GM12878 (cell line): ENCODE data around the gene LRRC47. TPM values are rescaled to one million over a fixed set of nuclear protein-coding genes. Genes with fewer than 3 reads are reported as not detected.

Experiments used
- ATAC-seq: fragments of 200-7000 bp; cut with Tn5 transposase; 3 replicates; pipeline ENCODE4 v1.9.1; 2020; ENCODE audit warnings: mild to moderate bottlenecking, moderate library complexity
- BruUV-seq: library from RNA; stranded (reverse); fragments of 400-500 nt; replicated peaks from 2 replicates; lab custom pipeline; 2021; lab: Mats Ljungman, UMichigan
- CTCF ChIA-PET: fragments of 300-600 bp; sonication (Branson Sonifier 250); formaldehyde crosslinking; extraction: SDS; loops from one replicate; lab custom pipeline; 2021; ENCODE audit warnings: inconsistent platforms; lab: Yijun Ruan, JAX
- POLR2A ChIA-PET: fragments of 350-600 bp; formaldehyde crosslinking; extraction: SDS; loops from one replicate; lab custom pipeline; 2021; ENCODE audit warnings: inconsistent platforms; lab: Charles Lee
- RAD21 ChIA-PET: fragments of 300-600 bp; sonication (Branson Sonifier 250); formaldehyde crosslinking; loops from one replicate; lab custom pipeline; 2023; ENCODE audit warnings: antibody characterized with exemption; ENCODE audit not compliant: unreplicated experiment; lab: Charles Lee
- SMC1A ChIA-PET: fragments of 300-600 bp; sonication (Branson Sonifier 250); formaldehyde crosslinking; loops from one replicate; lab custom pipeline; 2023; ENCODE audit not compliant: unreplicated experiment, uncharacterized antibody; lab: Charles Lee
- DNase-seq: peaks from one replicate; pipeline ENCODE4 v3.0.0-alpha.2; 2011; ENCODE audit warnings: low read depth, low spot score
- FAIRE-seq: peaks from 3 replicates; lab custom pipeline; 2011; peaks lifted over from hg19 to GRCh38; lab: Jason Lieb, UNC
- H2AFZ ChIP-seq: 2 replicates; pipeline ENCODE4 v1.6.0; 2011; ENCODE audit warnings: low read depth, low read length, control low read depth; ENCODE audit not compliant: control insufficient read depth
- H3K27ac ChIP-seq: 2 replicates; pipeline ENCODE4 v1.5.1; 2011; ENCODE audit warnings: control low read depth; ENCODE audit not compliant: control insufficient read depth, insufficient read depth
- H3K27me3 ChIP-seq, 2 experiments: replicated peaks in 1 of 2; 2 replicates each; pipeline versions ENCODE4 v1.6.0 to v1.6.1; 2011; ENCODE audit warnings: low read length in 1 of 2; ENCODE audit not compliant: control insufficient read depth in 2 of 2, insufficient read depth in 2 of 2
- H3K36me3 ChIP-seq, 2 experiments: 2 replicates each; pipeline ENCODE4 v1.5.1; 2011; ENCODE audit warnings: low read length in 1 of 2; ENCODE audit not compliant: control insufficient read depth in 2 of 2, insufficient read depth in 2 of 2
- H3K4me1 ChIP-seq: 2 replicates; pipeline ENCODE4 v1.6.1; 2011; ENCODE audit warnings: mild to moderate bottlenecking, low read length, moderate library complexity, mixed read lengths; ENCODE audit not compliant: control insufficient read depth, insufficient read depth
- H3K4me2 ChIP-seq: 2 replicates; pipeline ENCODE4 v1.6.0; 2011; ENCODE audit warnings: control low read depth; ENCODE audit not compliant: control insufficient read depth, insufficient read depth
- H3K4me3 ChIP-seq: fragments of 200-600 bp; sonication (generic); 2 replicates; pipeline ENCODE4 v1.5.1; 2016
- H3K79me2 ChIP-seq: 2 replicates; pipeline ENCODE4 v1.6.0; 2011; ENCODE audit warnings: low read length; ENCODE audit not compliant: control insufficient read depth, insufficient read depth
- H3K9ac ChIP-seq: 2 replicates; pipeline ENCODE4 v1.8.0; 2011; ENCODE audit warnings: low read length, control low read depth, mixed read lengths; ENCODE audit not compliant: control insufficient read depth, insufficient read depth
- H3K9me3 ChIP-seq: replicated peaks from 3 replicates; pipeline ENCODE4 v1.5.1; 2011; ENCODE audit warnings: mild to moderate bottlenecking, low read length; ENCODE audit not compliant: control insufficient read depth, insufficient read depth
- H4K20me1 ChIP-seq: 2 replicates; pipeline ENCODE4 v1.6.0; 2011; ENCODE audit not compliant: control insufficient read depth, insufficient read depth
- CBX3 ChIP-seq: fragments of 200-600 bp; sonication (generic); IDR thresholded peaks from 2 replicates; pipeline ENCODE4 v1.6.1; 2016; ENCODE audit warnings: low read depth, borderline replicate concordance
- CTCF ChIP-seq, 3 experiments: IDR thresholded peaks in 2 of 3; conservative IDR thresholded peaks in 1 of 3; 2 replicates each; pipeline ENCODE4 v1.5.1; 2011; ENCODE audit warnings: low read depth in 3 of 3, low read length in 3 of 3, mild to moderate bottlenecking in 3 of 3, control low read depth in 2 of 3, moderate library complexity in 2 of 3, inconsistent platforms in 1 of 3, mixed read lengths in 1 of 3; ENCODE audit not compliant: control insufficient read depth in 2 of 3, insufficient read depth in 1 of 3; ENCODE audit errors: extremely low read depth in 1 of 3
- E4F1 ChIP-seq: fragments of 450-650 bp; IDR thresholded peaks from 2 replicates; pipeline ENCODE4 v1.6.1; 2018; ENCODE audit warnings: borderline replicate concordance, mild to moderate bottlenecking; ENCODE audit not compliant: partially characterized antibody
- IKZF2 ChIP-seq, 2 experiments: fragments of 450-650 bp; IDR thresholded peaks; 2 replicates each; pipeline ENCODE4 v1.6.1; 2017; ENCODE audit warnings: mild to moderate bottlenecking in 2 of 2, moderate library complexity in 2 of 2
- POLR2AphosphoS2 ChIP-seq: IDR thresholded peaks from 2 replicates; pipeline ENCODE4 v1.6.1; 2011; ENCODE audit warnings: low read depth, mild to moderate bottlenecking, low read length, improper control_type of control experiment, moderate library complexity
- POU2F2 ChIP-seq: IDR thresholded peaks from 3 replicates; pipeline ENCODE4 v1.6.1; 2011; ENCODE audit warnings: low read depth, mild to moderate bottlenecking, low read length, borderline replicate concordance
- PRDM15 ChIP-seq: fragments of 450-650 bp; formaldehyde crosslinking; IDR thresholded peaks from 2 replicates; pipeline ENCODE4 v1.4.0; 2020; ENCODE audit warnings: mild to moderate bottlenecking, moderate library complexity
- WGBS: methylation state at CpG from one replicate; pipeline ENCODE4 v1.1.6; 2016; ENCODE audit warnings: low lambda C conversion rate; ENCODE audit not compliant: insufficient replicate concordance, insufficient coverage; ENCODE audit errors: missing lambda C conversion rate; 5-methylcytosine and 5-hydroxymethylcytosine counted together
- in situ Hi-C: fragments of 300-500 bp; cut with MboI; formaldehyde crosslinking; loops from 9 replicates; pipeline ENCODE4 v1.14.3; 2018; ENCODE audit warnings: mixed read lengths
- intact Hi-C: fragments of 100-400 bp; cut with micrococcal nuclease; formaldehyde crosslinking; loops from one replicate; pipeline ENCODE4 v1.14.2; 2022; ENCODE audit not compliant: unreplicated experiment
- polyA plus RNA-seq, 11 experiments: library from polyadenylated mRNA; depleted of rRNA in 4 of 11; unstranded in 6 of 11; stranded (reverse) in 5 of 11; fragments of >200 nt; fragmentation: Nextera tagmentation in 4 of 11; fragmentation: Illumina TruSeq in 1 of 11; extraction: Ambion mirVana in 4 of 11; extraction: Trizol in 1 of 11; gene quantifications; 1 replicate in 1 of 11; 2 replicates in 10 of 11; pipeline versions ENCODE4 v1.2.1 to v1.2.3, GENCODE V29; 2011 to 2016; ENCODE audit warnings: inconsistent platforms in 2 of 11, missing spikeins in 2 of 11, low read depth in 1 of 11
- total RNA-seq, 4 experiments: library from RNA; depleted of rRNA in 3 of 4; stranded (reverse); fragments of >200 nt in 3 of 4; fragmentation: Illumina TruSeq in 1 of 4; extraction: Trizol in 1 of 4; gene quantifications; 2 replicates each; pipeline versions ENCODE4 v1.2.1 to v1.2.3, GENCODE V29; 2013 to 2021

LRRC47 gene
- total and polyA plus RNA-seq, 10 of the 15 experiments (the other 5 are each of a cell fraction or from before 2014, with no cell fraction given) = 2.5 to 34.6 (median 18.2) TPM

- WGBS = 23% methylated on average over 20 of the region's 20 CpGs
These were observed 42.4 kb downstream of the LRRC47 start for GRCh38 chr1:3753656-3754454.

More at GRCh38 chr1:3753656-3754454, 42.4 kb downstream of the LRRC47 start:
- ChIA-PET CTCF (no interaction called here), POLR2A (no interaction called here), SMC1A (interaction anchor here (0.5 kb wide), 1 partner anchor 180 kb away, joined by 4 read pairs; no protein-coding TSS in a partner anchor), RAD21 (interaction anchor here (1.0 kb wide), 1 partner anchor 104 kb away, joined by 3 read pairs; the partner anchor contains the start of gene WRAP73)
- Histone ChIP-seq H2AFZ (no peak overlapping the region), H3K4me3 (no peak overlapping the region), H3K9ac (no peak overlapping the region), H3K27ac (no peak overlapping the region), H3K27me3 (peaks cover 0 to 4% of the 10 kb centered on the region in 2 experiments; a peak in 2 of 4 replicates), H3K4me2 (no peak overlapping the region), H3K9me3 (no peaks in the 10 kb centered on the region), H4K20me1 (no peaks in the 10 kb centered on the region), H3K36me3 (no peaks in the 10 kb centered on the region), H3K79me2 (no peaks in the 10 kb centered on the region), H3K4me1 (no peaks in the 10 kb centered on the region)
- in situ Hi-C loops = no loop called here
- no TSS peak for BruUV-seq
- intact Hi-C loops = no loop called here
- DNase-seq = no peak
- TF ChIP-seq CBX3 (no peak), E4F1 (no peak), POLR2AphosphoS2 (no peak), CTCF (IDR thresholded peaks at IDR 0.05 in 2 of 3, conservative IDR thresholded peaks at IDR 0.05 in 1 of 3; ENCODE audit: control insufficient read depth in 2 of 3, extremely low read depth in 1 of 3, insufficient read depth in 1 of 3, low read depth in 3 of 3, low read length in 3 of 3) (no peak), PRDM15 (CRISPR knock-in tag) (no peak), POU2F2 (no peak), IKZF2 (IDR thresholded peaks at IDR 0.05) (no peak)
- ATAC-seq = no peak
- no peak for FAIRE-seq
